K562 (cell line): ENCODE data around the gene STYX. TPM values are rescaled to one million over a fixed set of nuclear protein-coding genes. Genes with fewer than 3 reads are reported as not detected.
A peak's percentile ranks its signal among the peaks of the same experiment; 100 is the strongest.

Experiments
- ATAC-seq: fragments of 200-7000 bp; cut with Tn5 transposase; 3 replicates; pipeline ENCODE4 v1.9.1; 2020; ENCODE audit warnings: moderate library complexity
- BruUV-seq: library from RNA; stranded (reverse); fragments of 400-500 nt; replicated peaks from 2 replicates; lab custom pipeline; 2021; lab: Mats Ljungman, UMichigan
- CTCF ChIA-PET: fragments of 300-600 bp; formaldehyde crosslinking; extraction: SDS; loops from one replicate; lab custom pipeline; 2021; ENCODE audit warnings: low intra/inter-chr PET ratio; lab: Yijun Ruan, JAX
- POLR2A ChIA-PET: fragments of 300-600, 350-650 bp; sonication (Branson Sonifier 250); formaldehyde crosslinking; extraction: SDS; loops from one replicate; lab custom pipeline; 2021; ENCODE audit warnings: antibody characterized with exemption, inconsistent platforms; lab: Yijun Ruan, JAX
- DNase-seq, 4 experiments: peaks; one replicate each; pipeline versions ENCODE4 v3.0.0 to v3.0.0-alpha.2; 2011 to 2018; ENCODE audit warnings: low spot score in 3 of 4, mixed read lengths in 3 of 4; ENCODE audit errors: extremely low read depth in 1 of 4
- FAIRE-seq: peaks from 2 replicates; lab custom pipeline; 2011; peaks lifted over from hg19 to GRCh38; lab: Jason Lieb, UNC
- H2AFZ ChIP-seq: 2 replicates; pipeline ENCODE4 v1.6.0; 2011; ENCODE audit warnings: low read depth, low read length, control low read depth, inconsistent platforms
- H3K27ac ChIP-seq: fragments of 200-600 bp; 3 replicates; pipeline ENCODE4 v1.8.0; 2011; ENCODE audit warnings: low read depth, mild to moderate bottlenecking, control low read depth, inconsistent platforms, low read length, moderate library complexity, mixed read lengths; ENCODE audit errors: extremely low read depth
- H3K27me3 ChIP-seq, 2 experiments: fragments of 300-600 bp in 1 of 2; 2 replicates in 1 of 2; 3 replicates in 1 of 2; pipeline versions ENCODE4 v1.6.0 to v1.8.0; 2011; ENCODE audit warnings: inconsistent platforms in 2 of 2, low read length in 2 of 2, mild to moderate bottlenecking in 1 of 2, mixed read lengths in 1 of 2, moderate library complexity in 1 of 2; ENCODE audit not compliant: control insufficient read depth in 2 of 2, insufficient read depth in 2 of 2
- H3K36me3 ChIP-seq: fragments of 300-600 bp; 3 replicates; pipeline ENCODE4 v1.8.0; 2011; ENCODE audit warnings: mild to moderate bottlenecking, low read length, inconsistent platforms; ENCODE audit not compliant: control insufficient read depth, insufficient read depth
- H3K4me1 ChIP-seq, 2 experiments: fragments of 200-600 bp in 1 of 2; replicated peaks in 1 of 2; 2 replicates in 1 of 2; 3 replicates in 1 of 2; pipeline versions ENCODE4 v1.5.1 to v1.8.0; 2011; ENCODE audit warnings: inconsistent platforms in 2 of 2, low read length in 2 of 2, mild to moderate bottlenecking in 1 of 2, mixed read lengths in 1 of 2, moderate library complexity in 1 of 2; ENCODE audit not compliant: control insufficient read depth in 2 of 2, insufficient read depth in 2 of 2
- H3K4me2 ChIP-seq: 2 replicates; pipeline ENCODE4 v1.6.1; 2011; ENCODE audit warnings: low read length, control low read depth, inconsistent platforms, mixed read lengths; ENCODE audit not compliant: insufficient read depth
- H3K4me3 ChIP-seq: fragments of 200-600 bp; sonication (generic), shearing (Covaris generic); 2 replicates; pipeline ENCODE4 v1.5.1; 2016; ENCODE audit warnings: control low read depth, inconsistent platforms
- H3K79me2 ChIP-seq: fragments of 200-600 bp; 3 replicates; pipeline ENCODE4 v1.8.0; 2011; ENCODE audit warnings: low read length, inconsistent platforms; ENCODE audit not compliant: control insufficient read depth, insufficient read depth
- H3K9ac ChIP-seq, 2 experiments: 2 replicates each; pipeline versions ENCODE4 v1.6.0 to v1.6.1; 2011; ENCODE audit warnings: low read depth in 2 of 2, low read length in 2 of 2, control low read depth in 1 of 2, inconsistent platforms in 1 of 2, mild to moderate bottlenecking in 1 of 2, mixed read lengths in 1 of 2; ENCODE audit not compliant: insufficient read depth in 1 of 2
- H3K9me1 ChIP-seq: one replicate; pipeline ENCODE4 v1.6.0; 2011; ENCODE audit warnings: inconsistent platforms, mild to moderate bottlenecking, low read length, moderate library complexity; ENCODE audit not compliant: control insufficient read depth, insufficient read depth
- H3K9me3 ChIP-seq: replicated peaks from 2 replicates; pipeline ENCODE4 v1.5.1; 2011; ENCODE audit warnings: low read depth, low read length, inconsistent platforms; ENCODE audit not compliant: control insufficient read depth, insufficient read depth
- H4K20me1 ChIP-seq: replicated peaks from 2 replicates; pipeline ENCODE4 v1.6.1; 2011; ENCODE audit warnings: low read length, inconsistent platforms, mixed read lengths; ENCODE audit not compliant: control insufficient read depth, insufficient read depth
- JUND ChIP-seq, 2 experiments: IDR thresholded peaks; 2 replicates in 1 of 2; 3 replicates in 1 of 2; pipeline ENCODE4 v1.6.1; 2011; ENCODE audit warnings: borderline replicate concordance in 2 of 2, low read depth in 2 of 2, low read length in 2 of 2, improper control_type of control experiment in 1 of 2, missing biosample characterization in 1 of 2, missing genetic modification characterization in 1 of 2, missing genetic modification reagents in 1 of 2
- L3MBTL2 ChIP-seq: fragments of 450-650 bp; IDR thresholded peaks from 2 replicates; pipeline ENCODE4 v1.6.1; 2016; ENCODE audit warnings: mild to moderate bottlenecking, moderate library complexity
- MCM5 ChIP-seq: fragments of 450-650 bp; IDR thresholded peaks from 2 replicates; pipeline ENCODE4 v1.6.1; 2016; ENCODE audit warnings: low read depth
- NONO ChIP-seq, 2 experiments: fragments of 200-400 bp in 1 of 2; fragments of 450-650 bp in 1 of 2; formaldehyde crosslinking in 1 of 2; IDR thresholded peaks; 2 replicates each; pipeline ENCODE4 v1.6.1; 2017; ENCODE audit warnings: low read depth in 2 of 2, mild to moderate bottlenecking in 2 of 2, moderate library complexity in 2 of 2, low read length in 1 of 2
- POLR2A ChIP-seq: fragments of 450-650 bp; conservative IDR thresholded peaks from 2 replicates; pipeline ENCODE4 v1.6.1; 2016
- TFAP4 ChIP-seq: sonication (generic); formaldehyde crosslinking; IDR thresholded peaks from 2 replicates; pipeline ENCODE4 v1.8.0; 2022; ENCODE audit warnings: missing genetic modification reagents, mild to moderate bottlenecking, moderate library complexity, borderline replicate concordance
- U2AF2 ChIP-seq: fragments of 200-400 bp; formaldehyde crosslinking; optimal IDR thresholded peaks from 2 replicates; pipeline ENCODE3; 2017; ENCODE audit warnings: low read depth, mild to moderate bottlenecking, low read length
- ZFP36 ChIP-seq: fragments of 150-350 bp; IDR thresholded peaks from 2 replicates; pipeline ENCODE4 v1.6.1; 2018; ENCODE audit warnings: low read length, low read depth; ENCODE audit not compliant: partially characterized antibody
- ZNF518B ChIP-seq: fragments of 250-450 bp; sonication (Bioruptor Pico); IDR thresholded peaks from 2 replicates; pipeline ENCODE4 v1.5.0; 2021; ENCODE audit warnings: mild to moderate bottlenecking, moderate library complexity
- ZNF75A ChIP-seq: fragments of 450-650 bp; formaldehyde crosslinking; IDR thresholded peaks from 2 replicates; pipeline ENCODE4 v1.4.0; 2020; ENCODE audit warnings: mild to moderate bottlenecking
- WGBS: fragments of 100-300 bp; shearing (Covaris generic); methylation state at CpG from one replicate; pipeline ENCODE4 v1.1.6; 2016; ENCODE audit warnings: low coverage, mixed read lengths; ENCODE audit not compliant: insufficient coverage; ENCODE audit errors: missing lambda C conversion rate; 5-methylcytosine and 5-hydroxymethylcytosine counted together
- in situ Hi-C: fragments of 300-500 bp; cut with MboI; formaldehyde crosslinking; loops from 4 replicates; pipeline ENCODE4 v1.15.0; 2018; ENCODE audit warnings: inconsistent platforms, mixed read lengths
- intact Hi-C: fragments of 100-400 bp; cut with micrococcal nuclease; formaldehyde crosslinking; loops from 2 replicates; pipeline ENCODE4 v1.14.2; 2022
- polyA plus RNA-seq, 8 experiments: library from polyadenylated mRNA; depleted of rRNA in 4 of 8; stranded (reverse) in 5 of 8; unstranded in 3 of 8; fragments of >200 nt; fragmentation: Nextera tagmentation in 2 of 8; fragmentation: Illumina TruSeq in 1 of 8; extraction: Ambion mirVana in 2 of 8; extraction: Trizol in 1 of 8; gene quantifications; 2 replicates each; pipeline versions ENCODE4 v1.2.1 to v1.2.3, GENCODE V29; 2011 to 2014; ENCODE audit warnings: inconsistent platforms in 1 of 8, missing spikeins in 1 of 8
- total RNA-seq, 7 experiments: library from RNA; depleted of rRNA in 6 of 7; stranded (reverse); fragments of >200 nt in 6 of 7; fragmentation: Illumina TruSeq in 2 of 7; extraction: Trizol in 2 of 7; gene quantifications; 2 replicates each; pipeline versions ENCODE4 v1.2.1 to v1.2.3, GENCODE V29; 2011 to 2021; ENCODE audit warnings: low replicate concordance in 1 of 7
- TF ChIP-seq, protein P1 (sequence below): fragments of 450-650 bp; formaldehyde crosslinking; IDR thresholded peaks from 2 replicates; pipeline ENCODE4 v1.4.0; 2020; ENCODE audit warnings: mild to moderate bottlenecking, moderate library complexity
- TF ChIP-seq, protein P2 (sequence below): fragments of 450-650 bp; formaldehyde crosslinking; IDR thresholded peaks from 2 replicates; pipeline ENCODE4 v1.4.0; 2022; ENCODE audit warnings: missing genetic modification characterization

STYX gene
- total and polyA plus RNA-seq, 9 of the 15 experiments (the other 6 are each of a cell fraction or from before 2014, with no cell fraction given): 5.0 to 15.4 (median 10.6) TPM

DNA sequence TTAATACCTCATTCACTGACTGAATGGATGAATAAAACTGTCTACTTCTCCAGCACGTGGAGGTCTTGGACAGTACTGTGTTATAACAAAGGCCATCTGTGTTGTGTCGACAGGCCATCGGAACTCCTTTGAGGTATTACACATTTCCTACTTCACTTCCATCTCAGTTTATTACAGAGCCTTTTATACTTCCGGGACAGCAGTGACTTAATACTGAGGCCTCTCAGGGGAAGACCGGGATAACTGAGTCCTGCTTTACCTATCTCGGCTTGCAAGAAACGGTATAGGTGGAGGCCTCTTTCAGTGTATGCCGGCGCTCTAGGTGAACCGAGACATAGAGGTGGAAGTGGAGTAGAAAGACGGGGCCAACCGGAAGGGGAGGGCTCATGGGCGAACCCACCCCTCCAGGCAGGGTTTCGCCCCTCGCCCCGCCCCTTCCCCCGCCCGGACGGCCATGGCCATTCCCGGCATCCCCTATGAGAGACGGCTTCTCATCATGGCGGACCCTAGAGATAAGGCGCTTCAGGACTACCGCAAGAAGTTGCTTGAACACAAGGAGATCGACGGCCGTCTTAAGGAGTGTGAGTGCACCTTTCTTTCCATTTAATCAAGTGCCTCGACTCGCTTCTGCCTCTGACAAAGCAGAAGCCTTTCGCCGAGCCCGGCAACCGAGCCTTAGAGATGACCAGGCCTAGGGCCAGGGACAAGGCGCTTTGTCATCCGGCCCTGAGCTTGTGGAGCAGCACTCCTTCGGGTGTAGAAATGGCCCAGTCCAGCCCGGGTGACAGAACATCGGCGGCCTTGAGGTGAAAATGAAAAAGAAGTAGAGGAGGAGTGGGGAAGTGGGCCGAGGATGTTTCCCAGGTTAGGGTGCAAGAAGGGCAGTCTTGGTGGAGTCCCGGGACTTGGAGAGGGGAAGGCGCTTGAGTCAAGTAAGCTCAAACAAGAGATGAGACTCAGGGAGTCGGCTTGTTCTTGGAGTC is 23.0 kb upstream of the STYX start, which contains the start of gene PSMC6:
Gene PSMC6 (plus strand): TSS at position 477 of the 983 bp plus-strand sequence. CDS start 20 bp downstream, at position 497.
- Histone ChIP-seq H3K27ac (peak within 1 kb of the TSS; percentile 95), H3K9me3 (no peaks in the 10 kb centered on the region), H4K20me1 (no peaks in the 10 kb centered on the region), H3K4me2 (peak within 1 kb of the TSS; percentile 89), H3K79me2 (peaks cover 48% of the 10 kb centered on the region), H3K4me1 (peaks cover 0 to 3% of the 10 kb centered on the region in 2 experiments; a peak in 2 of 5 replicates), H3K4me3 (peak within 1 kb of the TSS; percentile 90), H3K27me3 (no peaks in the 10 kb centered on the region), H3K9me1 (no peaks in the 10 kb centered on the region), H2AFZ (peak within 1 kb of the TSS; percentile 95), H3K9ac (peak within 1 kb of the TSS; percentile 95 to 96), H3K36me3 (peaks cover 36% of the 10 kb centered on the region)
- FAIRE-seq: peak; percentile 82
- ATAC-seq: peak; percentile 97
- TSS peak; percentile 99 for BruUV-seq
- CTCF ChIA-PET: no interaction called here
- DNase-seq: peak; percentile 91 to 93 (median 92)
- in situ Hi-C loops: no loop called here
- POLR2A ChIA-PET: interaction anchor here (0.7 to 1.4 kb wide), 7 partner anchors 9 to 18 kb away, joined by 3 to 5 read pairs (median 4); partner anchors contain the start of gene ERO1A
- intact Hi-C loops: loop anchor here (1.0 kb wide), 1 partner anchor 11 kb away; no protein-coding TSS in a partner anchor
- WGBS: under 1% methylated on average over 21 of the region's 43 CpGs
- TF ChIP-seq ZFP36 (no peak), POLR2A (peak; percentile 94), U2AF2 (no peak), JUND (IDR thresholded peaks at IDR 0.05; ENCODE audit: borderline replicate concordance, low read depth, low read length) (peak; percentile 1; the same call in 1 of the 2 replicates), JUND (tag; IDR thresholded peaks at IDR 0.05; ENCODE audit: borderline replicate concordance, low read depth, low read length) (no peak; the same call in 2 of the 3 replicates), ZNF75A (CRISPR knock-in tag) (no peak), MCM5 (no peak), NONO (IDR thresholded peaks at IDR 0.05; ENCODE audit: low read depth in 2 of 2, low read length in 1 of 2) (no peak), TFAP4 (CRISPR knock-in tag) (peak; percentile 50; the same call in 1 of the 2 replicates), ZNF518B (no peak), L3MBTL2 (peak; percentile 38; the same call in 1 of the 2 replicates)
- TF ChIP-seq, protein P1, sequence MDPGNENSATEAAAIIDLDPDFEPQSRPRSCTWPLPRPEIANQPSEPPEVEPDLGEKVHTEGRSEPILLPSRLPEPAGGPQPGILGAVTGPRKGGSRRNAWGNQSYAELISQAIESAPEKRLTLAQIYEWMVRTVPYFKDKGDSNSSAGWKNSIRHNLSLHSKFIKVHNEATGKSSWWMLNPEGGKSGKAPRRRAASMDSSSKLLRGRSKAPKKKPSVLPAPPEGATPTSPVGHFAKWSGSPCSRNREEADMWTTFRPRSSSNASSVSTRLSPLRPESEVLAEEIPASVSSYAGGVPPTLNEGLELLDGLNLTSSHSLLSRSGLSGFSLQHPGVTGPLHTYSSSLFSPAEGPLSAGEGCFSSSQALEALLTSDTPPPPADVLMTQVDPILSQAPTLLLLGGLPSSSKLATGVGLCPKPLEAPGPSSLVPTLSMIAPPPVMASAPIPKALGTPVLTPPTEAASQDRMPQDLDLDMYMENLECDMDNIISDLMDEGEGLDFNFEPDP (CRISPR knock-in tag): no peak
- TF ChIP-seq, protein P2, sequence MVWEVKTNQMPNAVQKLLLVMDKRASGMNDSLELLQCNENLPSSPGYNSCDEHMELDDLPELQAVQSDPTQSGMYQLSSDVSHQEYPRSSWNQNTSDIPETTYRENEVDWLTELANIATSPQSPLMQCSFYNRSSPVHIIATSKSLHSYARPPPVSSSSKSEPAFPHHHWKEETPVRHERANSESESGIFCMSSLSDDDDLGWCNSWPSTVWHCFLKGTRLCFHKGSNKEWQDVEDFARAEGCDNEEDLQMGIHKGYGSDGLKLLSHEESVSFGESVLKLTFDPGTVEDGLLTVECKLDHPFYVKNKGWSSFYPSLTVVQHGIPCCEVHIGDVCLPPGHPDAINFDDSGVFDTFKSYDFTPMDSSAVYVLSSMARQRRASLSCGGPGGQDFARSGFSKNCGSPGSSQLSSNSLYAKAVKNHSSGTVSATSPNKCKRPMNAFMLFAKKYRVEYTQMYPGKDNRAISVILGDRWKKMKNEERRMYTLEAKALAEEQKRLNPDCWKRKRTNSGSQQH: no peak
